HEK293T (cell line): ENCODE measurements around the gene XAB2.

Source experiments
- BHLHE40 ChIP-seq: fragments of 450-650 bp; IDR thresholded peaks from 2 replicates; pipeline ENCODE4 v1.6.1; 2016; ENCODE audit warnings: mild to moderate bottlenecking, moderate library complexity, borderline replicate concordance
- ELF4 ChIP-seq: fragments of 450-650 bp; IDR thresholded peaks from 2 replicates; pipeline ENCODE4 v1.6.1; 2017; ENCODE audit warnings: antibody characterized with exemption
- FOXA1 ChIP-seq: fragments of 450-650 bp; IDR thresholded peaks from 2 replicates; pipeline ENCODE4 v1.6.1; 2016; ENCODE audit warnings: mild to moderate bottlenecking
- FOXK2 ChIP-seq: fragments of 450-650 bp; IDR thresholded peaks from 2 replicates; pipeline ENCODE4 v1.6.1; 2016; ENCODE audit warnings: mild to moderate bottlenecking
- HDGF ChIP-seq: fragments of 450-650 bp; IDR thresholded peaks from 2 replicates; pipeline ENCODE4 v1.6.1; 2017; ENCODE audit warnings: antibody characterized with exemption, borderline replicate concordance
- NFRKB ChIP-seq: fragments of 450-650 bp; IDR thresholded peaks from 2 replicates; pipeline ENCODE4 v1.6.1; 2016; ENCODE audit warnings: mild to moderate bottlenecking, moderate library complexity
- ZNF384 ChIP-seq: fragments of 450-650 bp; IDR thresholded peaks from 2 replicates; pipeline ENCODE4 v1.6.1; 2016
- TF ChIP-seq, protein P1 (sequence below): fragments of 450-650 bp; IDR thresholded peaks from 2 replicates; pipeline ENCODE4 v1.6.1; 2016

- no peak for TF ChIP-seq NFRKB
- no peak for TF ChIP-seq ZNF384
- no peak for TF ChIP-seq FOXK2
- no peak for TF ChIP-seq ELF4
- TF ChIP-seq BHLHE40 = no peak
- 0 out of 2 replicates have a peak, but pooled peaks have one; percentile 14 for TF ChIP-seq HDGF
- TF ChIP-seq, protein P1, sequence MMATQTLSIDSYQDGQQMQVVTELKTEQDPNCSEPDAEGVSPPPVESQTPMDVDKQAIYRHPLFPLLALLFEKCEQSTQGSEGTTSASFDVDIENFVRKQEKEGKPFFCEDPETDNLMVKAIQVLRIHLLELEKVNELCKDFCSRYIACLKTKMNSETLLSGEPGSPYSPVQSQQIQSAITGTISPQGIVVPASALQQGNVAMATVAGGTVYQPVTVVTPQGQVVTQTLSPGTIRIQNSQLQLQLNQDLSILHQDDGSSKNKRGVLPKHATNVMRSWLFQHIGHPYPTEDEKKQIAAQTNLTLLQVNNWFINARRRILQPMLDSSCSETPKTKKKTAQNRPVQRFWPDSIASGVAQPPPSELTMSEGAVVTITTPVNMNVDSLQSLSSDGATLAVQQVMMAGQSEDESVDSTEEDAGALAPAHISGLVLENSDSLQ = peak; percentile 99
- no peak for TF ChIP-seq FOXA1
Measured at GRCh38 chr19:7605490-7606222, 23.7 kb downstream of the XAB2 start.
